ENCODE data around the gene RALGPS1.

- no peak for TF ChIP-seq POLR2AphosphoS2 (conservative IDR thresholded peaks at IDR 0.05; ENCODE audit: low read length)
- no peak for TF ChIP-seq BHLHE40 (IDR thresholded peaks at IDR 0.05; ENCODE audit: low read depth, low read length)
- no peak for TF ChIP-seq CTCF (IDR thresholded peaks at IDR 0.05)
Observed at GRCh38 chr9:127185181-127185580, 270.6 kb downstream of the RALGPS1 start.

All from A549 (cell line).